ENCODE results near the gene AP1S3.

AP1S3 gene

GRCh38 chr2:223837287-223838061, at the start of gene AP1S3:
Gene AP1S3 (minus strand): TSS chr2:223837582. CDS start chr2:223837450, 132 bp downstream.
- H3K4me3 ChIP-seq (ENCODE audit: low read depth, low read length), result peak within 1 kb of the TSS; percentile 69
- peak; percentile 57 for DNase-seq (ENCODE audit: low read depth)
- no peak for TF ChIP-seq CTCF (IDR thresholded peaks at IDR 0.05; ENCODE audit: low read depth, low read length, missing control alignments)

- TF ChIP-seq CTCF (IDR thresholded peaks at IDR 0.05; ENCODE audit: low read depth, low read length, missing control alignments), result no peak
- H3K4me3 ChIP-seq (ENCODE audit: low read depth, low read length), result no peak overlapping the region
- no peak for DNase-seq (ENCODE audit: low read depth)
Observed at GRCh38 chr2:223887127-223887526, 49.7 kb upstream of the AP1S3 start.

GRCh38 chr2:223886726-223887125, 49.3 kb upstream of the AP1S3 start:
- no peak for DNase-seq (ENCODE audit: low read depth)
- no peak for TF ChIP-seq CTCF (IDR thresholded peaks at IDR 0.05; ENCODE audit: low read depth, low read length, missing control alignments)
- H3K4me3 ChIP-seq (ENCODE audit: low read depth, low read length), result no peak overlapping the region

GRCh38 chr2:223884399-223884798, 47.0 kb upstream of the AP1S3 start:
- H3K4me3 ChIP-seq (ENCODE audit: low read depth, low read length), result no peak overlapping the region
- DNase-seq (ENCODE audit: low read depth), result no peak
- TF ChIP-seq CTCF (IDR thresholded peaks at IDR 0.05; ENCODE audit: low read depth, low read length, missing control alignments), result no peak

GRCh38 chr2:223882715-223883114, 45.3 kb upstream of the AP1S3 start:
- DNase-seq (ENCODE audit: low read depth), result no peak
- H3K4me3 ChIP-seq (ENCODE audit: low read depth, low read length), result no peak overlapping the region
- TF ChIP-seq CTCF (IDR thresholded peaks at IDR 0.05; ENCODE audit: low read depth, low read length, missing control alignments), result no peak

- TF ChIP-seq CTCF (IDR thresholded peaks at IDR 0.05; ENCODE audit: low read depth, low read length, missing control alignments), result no peak
- no peak overlapping the region for H3K4me3 ChIP-seq (ENCODE audit: low read depth, low read length)
- DNase-seq (ENCODE audit: low read depth), result no peak
Observed at GRCh38 chr2:223880796-223881195, 43.4 kb upstream of the AP1S3 start.
